Large intestine (tissue), 3 donors: ENCODE results near the gene WDR41. TPM values are rescaled to one million over a fixed set of nuclear protein-coding genes. Genes with fewer than 3 reads are reported as not detected.

Experiments used
- DNase-seq, 2 donors: peaks; one replicate each; pipeline versions ENCODE4 v3.0.0 to v3.0.0-alpha.2; 2013
- H3K27ac ChIP-seq: one replicate; pipeline ENCODE4 v1.5.1; 2013; ENCODE audit warnings: low read length
- H3K27me3 ChIP-seq: 2 replicates; pipeline ENCODE4 v1.6.1; 2013; ENCODE audit warnings: low read length; ENCODE audit not compliant: control insufficient read depth, insufficient read depth
- H3K36me3 ChIP-seq: 2 replicates; pipeline ENCODE4 v1.6.1; 2013; ENCODE audit warnings: low read length; ENCODE audit not compliant: control insufficient read depth, insufficient read depth
- H3K4me1 ChIP-seq: one replicate; pipeline ENCODE4 v1.6.1; 2013; ENCODE audit warnings: low read length; ENCODE audit not compliant: control insufficient read depth, insufficient read depth
- H3K4me3 ChIP-seq: one replicate; pipeline ENCODE4 v1.5.1; 2013; ENCODE audit warnings: low read length
- H3K9me3 ChIP-seq: one replicate; pipeline ENCODE4 v1.6.1; 2013; ENCODE audit warnings: mild to moderate bottlenecking, low read depth, low read length, moderate library complexity; ENCODE audit not compliant: control insufficient read depth
- WGBS: methylation state at CpG from one replicate; pipeline ENCODE4 v1.1.5; 2013; ENCODE audit warnings: low lambda C conversion rate; ENCODE audit not compliant: insufficient coverage; 5-methylcytosine and 5-hydroxymethylcytosine counted together
- polyA plus RNA-seq: library from polyadenylated mRNA; unstranded; fragments of 120-200 nt; gene quantifications from one replicate; pipeline ENCODE4 v1.2.1, GENCODE V29; 2013

The WDR41 gene
- polyA plus RNA-seq, 1 donor = 32.2 TPM

DNA sequence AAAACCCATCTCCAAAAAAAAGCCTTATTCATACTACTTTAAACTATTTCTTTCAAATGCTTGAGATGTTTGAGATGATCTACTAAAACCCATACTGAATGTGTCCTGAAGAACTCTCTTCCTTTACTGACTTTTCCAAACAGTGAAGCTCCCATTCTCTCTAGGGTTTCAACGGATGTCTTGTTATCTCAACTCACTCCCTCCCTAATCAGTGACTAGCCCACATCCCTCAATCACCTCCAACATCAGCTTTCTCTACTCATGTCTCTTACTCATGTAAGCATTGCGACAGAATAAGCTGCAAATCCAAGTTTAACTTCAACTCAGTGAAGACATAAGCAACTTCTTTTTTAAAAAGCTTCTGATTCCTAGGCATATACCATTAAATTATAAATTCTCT is 42.1 kb downstream of the WDR41 start:
- peaks cover 3% of the 10 kb centered on the region for H3K9me3 ChIP-seq
- no peak overlapping the region for H3K27ac ChIP-seq
- H3K27me3 ChIP-seq = no peaks in the 10 kb centered on the region
- WGBS = no CpG with 5 or more reads among the region's 2 CpGs
- no peak overlapping the region for H3K4me3 ChIP-seq
- no peak for DNase-seq
- peaks cover 27% of the 10 kb centered on the region for H3K36me3 ChIP-seq
- H3K4me1 ChIP-seq = no peaks in the 10 kb centered on the region

DNA sequence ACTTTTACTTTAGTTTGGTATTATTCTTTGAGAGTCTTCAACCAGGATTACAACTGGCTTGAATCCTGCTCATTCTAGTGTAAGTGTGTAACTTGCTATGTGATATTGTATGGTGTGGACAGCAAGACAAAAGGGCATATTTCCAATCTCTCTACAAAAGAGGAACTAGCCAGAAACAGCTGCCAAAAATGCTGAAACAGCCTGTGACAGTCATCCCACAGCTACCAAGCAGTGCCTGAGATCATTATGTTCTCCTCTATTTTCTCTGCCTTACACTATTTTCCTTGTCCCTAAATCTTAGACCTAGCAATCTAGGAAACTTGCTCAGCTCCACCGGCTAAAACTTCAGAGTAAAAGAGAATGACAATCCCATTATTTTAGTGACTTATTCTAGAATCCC is 42.8 kb downstream of the WDR41 start:
- DNase-seq = no peak
- WGBS = no CpG with 5 or more reads among the region's 1 CpG

DNA sequence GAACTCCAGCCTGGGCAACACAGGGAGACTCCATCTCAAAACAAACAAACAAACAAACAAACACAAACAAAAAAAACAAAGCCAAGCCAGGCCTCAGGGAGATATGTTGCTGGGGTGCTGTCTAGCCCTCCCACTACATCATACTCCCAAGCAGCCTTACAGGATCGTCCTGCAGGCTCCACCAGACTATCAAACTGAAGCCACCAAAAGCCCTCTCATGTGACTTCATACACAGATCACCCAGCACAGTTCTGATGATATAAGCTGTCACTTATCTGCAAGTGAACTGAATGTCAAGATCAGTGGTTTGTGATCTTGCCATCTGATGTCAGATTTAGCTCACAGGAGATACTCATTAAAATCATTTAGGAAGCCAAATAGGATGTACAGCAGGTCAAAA is 43.3 kb downstream of the WDR41 start:
- no peak for DNase-seq
- Histone ChIP-seq H3K4me3 (no peak overlapping the region), H3K27me3 (no peaks in the 10 kb centered on the region), H3K9me3 (peaks cover 3% of the 10 kb centered on the region), H3K4me1 (no peaks in the 10 kb centered on the region), H3K27ac (no peak overlapping the region), H3K36me3 (peaks cover 28% of the 10 kb centered on the region)
- no CpG with 5 or more reads among the region's 1 CpG for WGBS

More for the DNA sequence above, 42.8 kb downstream of the WDR41 start:
- H3K4me1 ChIP-seq = no peaks in the 10 kb centered on the region
- H3K27ac ChIP-seq = no peak overlapping the region
- peaks cover 30% of the 10 kb centered on the region for H3K36me3 ChIP-seq
- H3K27me3 ChIP-seq = no peaks in the 10 kb centered on the region
- H3K4me3 ChIP-seq = no peak overlapping the region
- peaks cover 3% of the 10 kb centered on the region for H3K9me3 ChIP-seq

DNA sequence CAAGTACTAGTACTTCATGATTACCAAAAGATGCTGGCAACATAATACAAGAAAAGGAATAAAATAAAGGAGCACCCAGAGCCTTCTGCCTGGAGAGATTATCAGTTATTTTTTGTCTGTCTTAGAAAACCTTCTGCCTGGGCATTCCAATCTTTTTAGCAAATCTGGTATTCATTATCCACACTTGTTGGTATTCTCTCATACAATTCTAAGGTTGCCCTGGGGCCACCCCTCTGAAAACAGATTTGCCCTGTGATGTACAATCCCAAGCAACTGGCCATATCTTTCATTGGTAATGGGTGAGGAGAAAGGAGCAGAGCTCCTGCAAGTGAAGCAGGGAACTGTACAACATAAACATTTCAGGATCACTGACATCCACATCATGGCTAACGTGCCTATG is 47.8 kb downstream of the WDR41 start:
- Histone ChIP-seq H3K36me3 (peaks cover 24% of the 10 kb centered on the region), H3K4me1 (no peaks in the 10 kb centered on the region), H3K9me3 (peaks cover 3% of the 10 kb centered on the region), H3K27me3 (no peaks in the 10 kb centered on the region), H3K27ac (no peak overlapping the region), H3K4me3 (no peak overlapping the region)
- WGBS = 100% methylated on average over 1 of the region's 1 CpG
- DNase-seq = no peak

DNA sequence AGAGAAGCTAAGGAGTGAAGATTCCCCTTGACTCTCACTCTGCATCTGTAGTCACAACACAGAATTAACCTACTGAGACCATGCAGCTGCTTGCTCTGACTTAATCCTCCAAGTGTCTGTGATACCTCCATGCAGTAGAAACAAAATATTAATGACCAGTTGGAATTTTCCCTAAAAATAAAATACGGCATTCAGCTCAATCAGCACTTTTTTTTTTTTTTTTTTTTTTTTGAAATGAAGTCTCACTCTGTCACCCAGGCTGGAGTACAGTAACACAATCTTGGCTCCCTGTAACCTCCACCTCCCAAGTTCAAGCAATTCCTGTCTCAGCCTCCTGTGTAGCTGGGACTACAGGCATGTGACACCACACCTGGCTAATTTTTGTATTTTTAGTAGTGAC is 48.4 kb downstream of the WDR41 start:
- Histone ChIP-seq H3K27ac (no peak overlapping the region), H3K4me3 (no peak overlapping the region), H3K36me3 (peaks cover 18% of the 10 kb centered on the region), H3K27me3 (no peaks in the 10 kb centered on the region), H3K9me3 (peaks cover 3% of the 10 kb centered on the region), H3K4me1 (no peaks in the 10 kb centered on the region)
- no CpG with 5 or more reads among the region's 1 CpG for WGBS
- no peak for DNase-seq

DNA sequence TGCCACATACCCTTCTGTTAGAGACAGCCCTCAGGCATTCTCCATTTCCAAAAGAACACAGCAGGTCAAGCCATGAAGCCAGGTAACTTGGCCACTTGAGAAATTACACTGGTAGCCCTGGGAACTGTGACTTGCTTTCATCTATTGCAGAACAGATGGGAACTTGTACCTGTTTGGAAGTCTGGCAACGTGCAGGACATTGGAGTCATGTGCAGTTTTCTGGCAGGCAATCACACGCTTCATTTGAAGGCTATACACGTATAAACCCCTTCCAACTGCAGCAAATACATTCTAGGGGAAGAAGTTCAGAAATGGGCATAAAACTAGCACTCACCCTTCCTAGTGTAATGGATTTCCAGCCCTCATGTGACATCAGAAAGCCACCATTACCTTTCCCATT is 54.0 kb downstream of the WDR41 start:
- WGBS = no CpG with 5 or more reads among the region's 3 CpGs

DNA sequence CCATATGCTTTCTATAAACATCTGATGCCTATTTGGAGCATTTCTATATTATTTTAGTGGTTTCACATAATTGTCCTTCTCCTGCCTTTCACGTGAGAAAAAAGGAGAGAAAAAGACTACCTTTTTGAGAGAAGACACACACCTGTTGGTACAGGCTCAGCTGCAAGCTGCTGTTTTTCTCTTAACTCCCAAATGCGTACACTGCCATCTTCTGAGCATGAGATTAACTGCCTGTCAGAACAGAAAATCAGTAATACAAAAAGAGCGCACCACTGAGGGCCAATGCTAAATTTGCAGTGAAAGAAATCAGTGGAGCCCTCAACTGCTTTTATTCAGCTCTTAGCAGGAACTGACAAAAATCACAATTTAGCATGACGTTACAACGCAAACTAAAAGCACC is 54.9 kb downstream of the WDR41 start:
- DNase-seq = no peak
- H3K9me3 ChIP-seq = no peaks in the 10 kb centered on the region
- WGBS = 82% methylated on average over 2 of the region's 5 CpGs
- no peak overlapping the region for H3K4me3 ChIP-seq
- no peaks in the 10 kb centered on the region for H3K27me3 ChIP-seq
- H3K4me1 ChIP-seq = no peaks in the 10 kb centered on the region
- H3K36me3 ChIP-seq = peaks cover 4% of the 10 kb centered on the region
- H3K27ac ChIP-seq = no peak overlapping the region

More for the DNA sequence above, 54.0 kb downstream of the WDR41 start:
- Histone ChIP-seq H3K27ac (no peak overlapping the region), H3K4me3 (no peak overlapping the region), H3K4me1 (no peaks in the 10 kb centered on the region), H3K27me3 (no peaks in the 10 kb centered on the region), H3K9me3 (no peaks in the 10 kb centered on the region), H3K36me3 (peaks cover 3% of the 10 kb centered on the region)
- DNase-seq = no peak

DNA sequence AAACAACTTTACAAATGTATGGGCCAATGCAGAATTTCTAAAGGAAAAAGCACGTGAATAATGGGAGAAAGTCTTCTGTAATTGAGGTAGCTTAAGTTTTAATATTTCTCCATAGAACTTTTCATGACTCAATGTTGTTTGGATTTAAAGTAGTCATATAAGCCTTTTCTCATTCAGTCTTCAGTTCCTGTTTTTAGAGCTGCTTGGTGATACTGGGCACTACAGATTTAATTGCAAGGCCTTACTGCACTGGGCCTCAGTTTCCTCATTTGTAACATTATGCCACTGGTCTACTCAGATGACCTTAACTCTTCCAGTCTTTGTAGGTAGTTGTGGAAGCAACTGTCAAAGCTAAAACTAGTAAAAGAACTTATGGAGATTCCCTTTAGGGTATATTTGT is 60.4 kb downstream of the WDR41 start:
- Histone ChIP-seq H3K4me3 (no peak overlapping the region), H3K9me3 (no peaks in the 10 kb centered on the region), H3K4me1 (no peaks in the 10 kb centered on the region), H3K27ac (no peak overlapping the region), H3K27me3 (no peaks in the 10 kb centered on the region), H3K36me3 (peaks cover 17% of the 10 kb centered on the region)
- no peak for DNase-seq
- WGBS = no CpG with 5 or more reads among the region's 1 CpG

DNA sequence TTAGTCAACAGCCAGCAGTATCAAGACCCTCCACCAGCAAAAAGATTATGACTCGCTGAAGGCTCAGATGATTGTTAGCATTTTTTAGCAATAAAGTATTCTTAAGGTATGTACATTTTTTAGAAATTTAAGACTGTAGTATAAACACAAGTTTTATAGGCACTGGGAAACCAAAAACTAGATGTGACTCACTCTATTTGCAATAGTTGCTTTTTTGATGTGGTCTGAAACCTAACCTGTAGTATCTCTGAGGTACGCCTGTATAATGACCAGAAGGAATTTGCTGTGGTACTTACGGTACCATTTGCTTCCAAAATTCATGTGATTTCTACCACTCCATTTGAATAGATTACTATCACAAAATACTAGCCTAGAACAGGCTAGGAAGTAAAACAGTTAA is 60.8 kb downstream of the WDR41 start:
- no peak for DNase-seq
- H3K4me3 ChIP-seq = no peak overlapping the region
- H3K27me3 ChIP-seq = no peaks in the 10 kb centered on the region
- H3K27ac ChIP-seq = no peak overlapping the region
- H3K9me3 ChIP-seq = no peaks in the 10 kb centered on the region
- WGBS = 100% methylated on average over 1 of the region's 3 CpGs
- no peaks in the 10 kb centered on the region for H3K4me1 ChIP-seq
- peaks cover 17% of the 10 kb centered on the region for H3K36me3 ChIP-seq

- no peak overlapping the region for H3K4me3 ChIP-seq
- no CpG with 5 or more reads among the region's 1 CpG for WGBS
- H3K27ac ChIP-seq = no peak overlapping the region
- no peaks in the 10 kb centered on the region for H3K9me3 ChIP-seq
- H3K36me3 ChIP-seq = peaks cover 17% of the 10 kb centered on the region
- no peaks in the 10 kb centered on the region for H3K4me1 ChIP-seq
- H3K27me3 ChIP-seq = no peaks in the 10 kb centered on the region
- DNase-seq = no peak
These were observed 61.4 kb downstream of the WDR41 start for GRCh38 chr5:77430726-77431125.

DNA sequence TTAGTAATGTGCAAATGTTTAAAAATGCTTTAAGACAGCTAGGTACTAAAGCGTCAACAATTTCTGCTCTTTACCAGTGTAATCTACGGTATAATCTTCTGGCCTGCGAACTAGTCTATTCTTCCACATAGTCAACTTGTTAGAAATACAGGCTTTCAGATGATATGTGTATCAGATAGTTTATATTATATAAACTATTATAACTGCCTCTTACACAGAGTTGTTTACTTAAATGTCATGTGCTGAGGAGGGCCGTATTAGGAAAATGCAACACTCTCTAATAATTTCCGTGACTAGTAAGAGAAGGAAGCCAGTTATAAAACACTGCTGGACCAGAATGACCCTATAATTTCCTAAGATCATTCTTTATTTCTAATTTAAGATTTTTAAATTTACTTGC is 63.6 kb downstream of the WDR41 start:
- H3K36me3 ChIP-seq = peaks cover 17% of the 10 kb centered on the region
- H3K9me3 ChIP-seq = no peaks in the 10 kb centered on the region
- no peak overlapping the region for H3K27ac ChIP-seq
- H3K4me3 ChIP-seq = no peak overlapping the region
- no peak for DNase-seq
- no peaks in the 10 kb centered on the region for H3K4me1 ChIP-seq
- no peaks in the 10 kb centered on the region for H3K27me3 ChIP-seq
- no CpG with 5 or more reads among the region's 5 CpGs for WGBS
